HK-2 (cell line): ENCODE results near the gene LRP3.

ENCODE experiments used
- DNase-seq: peaks from one replicate; pipeline ENCODE4 v3.0.0-alpha.2; 2018; ENCODE audit not compliant: unreplicated experiment

LRP3 gene

GRCh38 chr19:33236696-33237390 lies 42.7 kb downstream of the LRP3 start:
- DNase-seq: no peak

GRCh38 chr19:33238481-33239149 lies 44.5 kb downstream of the LRP3 start:
- DNase-seq: no peak

GRCh38 chr19:33239223-33239975 lies 45.3 kb downstream of the LRP3 start:
- no peak for DNase-seq

GRCh38 chr19:33240181-33240771 lies 46.1 kb downstream of the LRP3 start:
- no peak for DNase-seq

GRCh38 chr19:33241091-33241529 lies 47.0 kb downstream of the LRP3 start:
- DNase-seq: no peak

GRCh38 chr19:33241530-33242101 lies 47.5 kb downstream of the LRP3 start:
- peak; percentile 27 for DNase-seq

GRCh38 chr19:33242131-33242530 lies 48.0 kb downstream of the LRP3 start:
- no peak for DNase-seq

GRCh38 chr19:33242911-33243310 lies 48.8 kb downstream of the LRP3 start:
- DNase-seq: no peak

- DNase-seq: no peak
These were observed 52.0 kb downstream of the LRP3 start for GRCh38 chr19:33245948-33246708.

- no peak for DNase-seq
These were observed 52.7 kb downstream of the LRP3 start for GRCh38 chr19:33246709-33247440.

GRCh38 chr19:33247441-33247819 lies 53.3 kb downstream of the LRP3 start:
- no peak for DNase-seq

GRCh38 chr19:33248104-33248503 lies 54.0 kb downstream of the LRP3 start:
- no peak for DNase-seq

- DNase-seq: no peak
These were observed 54.4 kb downstream of the LRP3 start for GRCh38 chr19:33248553-33248953.

- peak; percentile 33 for DNase-seq
These were observed 55.0 kb downstream of the LRP3 start for GRCh38 chr19:33248954-33249613.

- DNase-seq: no peak
These were observed 55.7 kb downstream of the LRP3 start for GRCh38 chr19:33249740-33250366.

- DNase-seq: no peak
These were observed 56.4 kb downstream of the LRP3 start for GRCh38 chr19:33250500-33250899.

- no peak for DNase-seq
These were observed 56.9 kb downstream of the LRP3 start for GRCh38 chr19:33251076-33251475.

GRCh38 chr19:33251526-33252090 lies 57.5 kb downstream of the LRP3 start:
- no peak for DNase-seq

- DNase-seq: no peak
These were observed 58.4 kb downstream of the LRP3 start for GRCh38 chr19:33252418-33252962.
